Endothelial cell of umbilical vein (primary cell): ENCODE measurements around the gene HABP4.

Experiments
- EZH2 ChIP-seq: IDR thresholded peaks from 2 replicates; pipeline ENCODE4 v1.6.1; 2012; ENCODE audit warnings: borderline replicate concordance, low read depth, mild to moderate bottlenecking, moderate library complexity, low read length, inconsistent platforms; ENCODE audit not compliant: severe bottlenecking
- JUN ChIP-seq: IDR thresholded peaks from 2 replicates; pipeline ENCODE4 v1.6.1; 2011; ENCODE audit warnings: borderline replicate concordance, low read depth; ENCODE audit not compliant: insufficient read length, insufficient read depth
- POLR2A ChIP-seq: IDR thresholded peaks from 2 replicates; pipeline ENCODE4 v1.6.1; 2012; ENCODE audit warnings: low read depth, mild to moderate bottlenecking, control low read depth, low read length
- POLR2AphosphoS5 ChIP-seq: IDR thresholded peaks from 2 replicates; pipeline ENCODE4 v1.6.1; 2012; ENCODE audit warnings: low read depth, mild to moderate bottlenecking, control low read depth, low read length, moderate library complexity; ENCODE audit not compliant: insufficient read depth
- TF ChIP-seq, protein P1 (sequence below), 2 donors: IDR thresholded peaks; 1 replicate in 1 of 2; 2 replicates in 1 of 2; pipeline ENCODE4 v1.5.1; 2011; ENCODE audit warnings: low read length in 2 of 2, mild to moderate bottlenecking in 2 of 2, moderate library complexity in 2 of 2, control low read depth in 1 of 2, inconsistent platforms in 1 of 2, low read depth in 1 of 2; ENCODE audit not compliant: insufficient read depth in 1 of 2; ENCODE audit errors: extremely low read depth in 1 of 2
- TF ChIP-seq, protein P2 (sequence below): IDR thresholded peaks from 2 replicates; pipeline ENCODE4 v1.6.1; 2011; ENCODE audit not compliant: insufficient read depth, insufficient read length

DNA sequence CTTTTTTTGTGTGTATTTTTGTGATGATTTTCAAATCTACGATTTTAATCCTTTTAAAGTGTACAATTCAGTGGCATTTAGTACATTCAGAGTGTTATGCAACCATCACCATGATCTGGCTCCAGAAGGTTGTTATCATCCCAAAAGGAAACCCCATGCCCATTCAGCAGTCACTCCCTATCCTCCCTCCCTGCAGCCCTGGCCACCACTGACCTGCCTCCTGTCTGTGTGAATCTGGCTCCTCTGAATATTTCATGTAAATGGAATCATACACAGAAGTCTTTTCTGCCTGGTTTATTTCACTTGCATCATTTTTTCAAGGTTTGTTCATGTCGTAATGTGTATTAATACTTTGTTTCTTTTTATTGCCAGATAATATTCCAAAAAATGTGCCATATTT is 32.5 kb downstream of the HABP4 start:
- no peak for TF ChIP-seq JUN
- no peak for TF ChIP-seq POLR2A
- TF ChIP-seq, protein P1, sequence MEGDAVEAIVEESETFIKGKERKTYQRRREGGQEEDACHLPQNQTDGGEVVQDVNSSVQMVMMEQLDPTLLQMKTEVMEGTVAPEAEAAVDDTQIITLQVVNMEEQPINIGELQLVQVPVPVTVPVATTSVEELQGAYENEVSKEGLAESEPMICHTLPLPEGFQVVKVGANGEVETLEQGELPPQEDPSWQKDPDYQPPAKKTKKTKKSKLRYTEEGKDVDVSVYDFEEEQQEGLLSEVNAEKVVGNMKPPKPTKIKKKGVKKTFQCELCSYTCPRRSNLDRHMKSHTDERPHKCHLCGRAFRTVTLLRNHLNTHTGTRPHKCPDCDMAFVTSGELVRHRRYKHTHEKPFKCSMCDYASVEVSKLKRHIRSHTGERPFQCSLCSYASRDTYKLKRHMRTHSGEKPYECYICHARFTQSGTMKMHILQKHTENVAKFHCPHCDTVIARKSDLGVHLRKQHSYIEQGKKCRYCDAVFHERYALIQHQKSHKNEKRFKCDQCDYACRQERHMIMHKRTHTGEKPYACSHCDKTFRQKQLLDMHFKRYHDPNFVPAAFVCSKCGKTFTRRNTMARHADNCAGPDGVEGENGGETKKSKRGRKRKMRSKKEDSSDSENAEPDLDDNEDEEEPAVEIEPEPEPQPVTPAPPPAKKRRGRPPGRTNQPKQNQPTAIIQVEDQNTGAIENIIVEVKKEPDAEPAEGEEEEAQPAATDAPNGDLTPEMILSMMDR (IDR thresholded peaks at IDR 0.05; ENCODE audit: extremely low read depth in 1 of 2, insufficient read depth in 1 of 2, low read depth in 1 of 2, low read length in 2 of 2): no peak
- TF ChIP-seq POLR2AphosphoS5: no peak
- TF ChIP-seq, protein P2, sequence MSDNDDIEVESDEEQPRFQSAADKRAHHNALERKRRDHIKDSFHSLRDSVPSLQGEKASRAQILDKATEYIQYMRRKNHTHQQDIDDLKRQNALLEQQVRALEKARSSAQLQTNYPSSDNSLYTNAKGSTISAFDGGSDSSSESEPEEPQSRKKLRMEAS: no peak
- TF ChIP-seq EZH2: no peak
